A673 (cell line): ENCODE results near the gene ERICH4.

Experiments used
- CTCF ChIP-seq: fragments of 300-800, 200-600 bp; sonication (generic); conservative IDR thresholded peaks from 2 replicates; pipeline ENCODE4 v1.5.1; 2017; ENCODE audit warnings: low read depth, mild to moderate bottlenecking, antibody characterized with exemption, low read length, moderate library complexity, mixed read lengths
- EZH2 ChIP-seq: fragments of 200-600 bp; sonication (generic); IDR thresholded peaks from 2 replicates; pipeline ENCODE4 v1.6.1; 2017; ENCODE audit warnings: borderline replicate concordance, low read depth, mild to moderate bottlenecking, mixed read lengths, antibody characterized with exemption, low read length; ENCODE audit not compliant: poor library complexity, severe bottlenecking

GRCh38 chr19:41437944-41438574, 4.9 kb upstream of the ERICH4 start:
- no peak for TF ChIP-seq CTCF
- no peak for TF ChIP-seq EZH2
